AG09309 (cell line): ENCODE measurements around the gene SPINT2.

Source experiments
- DNase-seq: peaks from one replicate; pipeline ENCODE4 v3.0.0-alpha.2; 2010; ENCODE audit warnings: low read depth
- H3K4me3 ChIP-seq: 2 replicates; pipeline ENCODE4 v1.5.1; 2011; ENCODE audit warnings: mild to moderate bottlenecking, low read depth, low read length, moderate library complexity; ENCODE audit not compliant: control insufficient read depth
- TF ChIP-seq, protein P1 (sequence below): IDR thresholded peaks from 2 replicates; pipeline ENCODE4 v1.5.1; 2011; ENCODE audit warnings: mild to moderate bottlenecking, low read depth, low read length, inconsistent platforms; ENCODE audit not compliant: insufficient read depth, control insufficient read depth; ENCODE audit errors: missing control alignments

Gene SPINT2

DNA sequence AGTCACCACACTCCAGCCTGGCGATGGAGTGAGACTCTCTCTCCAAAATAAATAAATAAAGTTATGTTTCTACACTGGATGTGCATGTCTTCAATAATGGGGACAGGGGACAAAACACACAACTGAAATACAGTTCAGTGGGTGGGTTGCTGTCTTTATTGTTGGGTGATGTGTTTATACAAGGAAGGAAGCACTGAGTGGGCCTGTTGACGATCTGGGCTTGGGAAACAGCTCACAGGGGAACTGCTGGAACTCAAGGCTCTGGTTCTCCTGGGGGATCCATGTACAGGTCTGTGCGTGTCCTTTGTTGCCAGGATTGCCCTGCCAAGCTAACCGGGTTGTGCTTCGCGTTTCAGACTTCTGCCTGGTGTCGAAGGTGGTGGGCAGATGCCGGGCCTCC, 18.9 kb downstream of the SPINT2 start:
- H3K4me3 ChIP-seq = no peak overlapping the region
- DNase-seq = no peak
- TF ChIP-seq, protein P1, sequence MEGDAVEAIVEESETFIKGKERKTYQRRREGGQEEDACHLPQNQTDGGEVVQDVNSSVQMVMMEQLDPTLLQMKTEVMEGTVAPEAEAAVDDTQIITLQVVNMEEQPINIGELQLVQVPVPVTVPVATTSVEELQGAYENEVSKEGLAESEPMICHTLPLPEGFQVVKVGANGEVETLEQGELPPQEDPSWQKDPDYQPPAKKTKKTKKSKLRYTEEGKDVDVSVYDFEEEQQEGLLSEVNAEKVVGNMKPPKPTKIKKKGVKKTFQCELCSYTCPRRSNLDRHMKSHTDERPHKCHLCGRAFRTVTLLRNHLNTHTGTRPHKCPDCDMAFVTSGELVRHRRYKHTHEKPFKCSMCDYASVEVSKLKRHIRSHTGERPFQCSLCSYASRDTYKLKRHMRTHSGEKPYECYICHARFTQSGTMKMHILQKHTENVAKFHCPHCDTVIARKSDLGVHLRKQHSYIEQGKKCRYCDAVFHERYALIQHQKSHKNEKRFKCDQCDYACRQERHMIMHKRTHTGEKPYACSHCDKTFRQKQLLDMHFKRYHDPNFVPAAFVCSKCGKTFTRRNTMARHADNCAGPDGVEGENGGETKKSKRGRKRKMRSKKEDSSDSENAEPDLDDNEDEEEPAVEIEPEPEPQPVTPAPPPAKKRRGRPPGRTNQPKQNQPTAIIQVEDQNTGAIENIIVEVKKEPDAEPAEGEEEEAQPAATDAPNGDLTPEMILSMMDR = no peak

GRCh38 chr19:38284422-38284821, 20.0 kb downstream of the SPINT2 start:
- DNase-seq = no peak
- TF ChIP-seq, protein P1 = no peak
- H3K4me3 ChIP-seq = no peak overlapping the region

DNA sequence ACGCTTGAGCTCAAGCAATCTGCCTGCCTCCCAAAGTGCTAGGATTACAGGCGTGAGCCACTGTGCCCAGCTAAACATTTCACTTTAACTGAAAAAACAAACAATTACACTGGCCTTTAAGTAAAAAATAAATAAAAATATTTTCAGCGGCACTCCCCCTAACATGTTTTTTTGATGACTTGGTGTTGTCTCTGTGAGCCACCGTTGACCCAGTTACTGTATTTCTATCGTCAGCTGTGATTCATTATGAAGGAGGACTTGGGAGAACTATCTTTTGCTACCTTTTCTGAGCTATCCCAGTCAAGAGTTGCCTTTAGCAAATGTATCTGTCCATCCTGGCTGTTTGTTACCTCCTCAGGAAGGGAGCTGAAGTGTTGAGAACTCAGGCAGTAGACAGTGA, 21.2 kb downstream of the SPINT2 start:
- no peak for DNase-seq
- H3K4me3 ChIP-seq = no peak overlapping the region
- TF ChIP-seq, protein P1 = no peak

- TF ChIP-seq, protein P1 = no peak
- H3K4me3 ChIP-seq = no peak overlapping the region
- DNase-seq = no peak
These were observed 23.2 kb downstream of the SPINT2 start for GRCh38 chr19:38287604-38288003.

DNA sequence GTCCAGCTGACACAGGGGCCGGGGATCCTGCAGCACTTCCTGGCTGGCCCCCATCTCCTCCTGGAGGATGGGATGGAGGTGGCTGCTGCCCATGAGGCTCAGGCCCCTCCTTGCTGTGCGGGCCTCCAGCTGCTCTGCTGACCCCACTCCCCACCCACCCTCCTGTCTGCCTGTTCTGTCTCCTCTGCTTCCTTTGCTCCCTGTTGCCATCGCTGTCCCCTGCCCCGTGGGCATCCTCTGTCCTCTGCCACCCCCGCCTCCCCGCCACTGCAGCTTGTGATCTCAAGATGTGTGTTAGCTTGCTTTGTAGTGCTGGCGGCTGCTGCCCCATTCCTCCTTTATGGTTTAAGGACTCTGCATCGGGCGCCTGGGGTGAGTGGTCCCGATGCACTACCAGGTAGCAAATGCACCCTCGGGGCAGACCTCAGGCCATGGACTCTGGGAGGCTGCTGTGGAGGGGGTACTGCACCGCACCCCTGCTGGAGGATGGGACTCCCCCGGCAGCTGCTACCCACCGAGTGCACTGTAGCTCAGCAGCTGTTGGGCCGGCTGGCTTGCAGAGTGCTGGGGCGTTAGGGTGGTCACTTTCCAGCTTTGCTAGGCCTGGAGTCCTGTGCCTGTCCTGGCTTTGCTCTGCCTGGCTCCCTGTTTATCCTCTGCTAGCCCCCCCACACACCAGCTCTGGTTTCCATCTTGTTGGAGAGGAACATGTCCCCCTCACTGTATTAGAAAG, 23.9 kb downstream of the SPINT2 start:
- TF ChIP-seq, protein P1 = no peak
- no peak overlapping the region for H3K4me3 ChIP-seq
- DNase-seq = no peak

DNA sequence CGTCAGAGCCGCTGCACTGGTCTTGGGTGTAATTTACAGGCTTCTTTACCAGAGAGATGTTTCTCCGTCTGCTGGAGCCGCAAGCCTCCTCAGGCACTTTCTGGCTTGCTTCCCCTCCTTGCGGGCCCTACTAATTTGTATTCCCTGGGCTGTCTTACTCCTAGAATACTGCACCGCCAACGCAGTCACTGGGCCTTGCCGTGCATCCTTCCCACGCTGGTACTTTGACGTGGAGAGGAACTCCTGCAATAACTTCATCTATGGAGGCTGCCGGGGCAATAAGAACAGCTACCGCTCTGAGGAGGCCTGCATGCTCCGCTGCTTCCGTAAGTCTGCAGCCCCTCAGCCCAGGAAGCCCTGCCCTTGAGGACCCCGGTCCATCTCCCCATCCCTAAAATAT, 25.6 kb downstream of the SPINT2 start:
- TF ChIP-seq, protein P1 = no peak
- no peak for DNase-seq
- H3K4me3 ChIP-seq = no peak overlapping the region
